ENCODE results near the gene BMF.
"Not testable (repeated sequence)": the region's sequence is repeated elsewhere in the genome, so short reads cannot be mapped to it uniquely, and the experiment has no call there.

DNA sequence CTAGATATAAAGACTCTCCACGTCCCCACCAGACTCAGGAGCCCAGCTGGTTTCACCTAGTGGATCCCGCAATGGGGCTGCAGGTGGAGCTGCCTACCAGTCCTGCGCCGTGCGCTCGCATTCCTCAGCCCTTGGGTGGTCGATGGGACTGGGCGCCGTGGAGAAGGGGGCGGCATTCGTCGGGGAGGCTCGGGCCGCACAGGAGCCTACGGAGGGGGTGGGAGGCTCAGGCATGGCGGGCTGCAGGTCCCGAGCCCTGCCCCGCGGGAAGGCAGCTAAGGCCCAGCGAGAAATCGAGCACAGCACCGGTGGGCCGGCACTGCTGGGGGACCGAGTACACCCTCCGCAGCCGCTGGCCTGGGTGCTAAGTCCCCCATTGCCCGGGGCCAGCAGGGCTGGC is 34.0 kb downstream of the BMF start:
- not testable (repeated sequence) for TF ChIP-seq EP300, POLR2A, POLR2AphosphoS5 (IDR thresholded peaks at IDR 0.05)
- TF ChIP-seq, protein P1, sequence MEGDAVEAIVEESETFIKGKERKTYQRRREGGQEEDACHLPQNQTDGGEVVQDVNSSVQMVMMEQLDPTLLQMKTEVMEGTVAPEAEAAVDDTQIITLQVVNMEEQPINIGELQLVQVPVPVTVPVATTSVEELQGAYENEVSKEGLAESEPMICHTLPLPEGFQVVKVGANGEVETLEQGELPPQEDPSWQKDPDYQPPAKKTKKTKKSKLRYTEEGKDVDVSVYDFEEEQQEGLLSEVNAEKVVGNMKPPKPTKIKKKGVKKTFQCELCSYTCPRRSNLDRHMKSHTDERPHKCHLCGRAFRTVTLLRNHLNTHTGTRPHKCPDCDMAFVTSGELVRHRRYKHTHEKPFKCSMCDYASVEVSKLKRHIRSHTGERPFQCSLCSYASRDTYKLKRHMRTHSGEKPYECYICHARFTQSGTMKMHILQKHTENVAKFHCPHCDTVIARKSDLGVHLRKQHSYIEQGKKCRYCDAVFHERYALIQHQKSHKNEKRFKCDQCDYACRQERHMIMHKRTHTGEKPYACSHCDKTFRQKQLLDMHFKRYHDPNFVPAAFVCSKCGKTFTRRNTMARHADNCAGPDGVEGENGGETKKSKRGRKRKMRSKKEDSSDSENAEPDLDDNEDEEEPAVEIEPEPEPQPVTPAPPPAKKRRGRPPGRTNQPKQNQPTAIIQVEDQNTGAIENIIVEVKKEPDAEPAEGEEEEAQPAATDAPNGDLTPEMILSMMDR (IDR thresholded peaks at IDR 0.05) = not testable (repeated sequence)
